Tibial nerve (tissue), 4 donors: ENCODE data around the gene ANO8.

Experiments used
- CTCF ChIP-seq, 5 experiments: fragments of 200-600 bp in 3 of 5; fragments of 450-650 bp in 2 of 5; sonication (generic) in 3 of 5; IDR thresholded peaks; one replicate each; pipeline ENCODE4 v1.5.1; 2016 to 2019; ENCODE audit warnings: antibody characterized with exemption in 5 of 5, mild to moderate bottlenecking in 3 of 5, moderate library complexity in 2 of 5
- EP300 ChIP-seq, 2 donors: sonication (generic); formaldehyde crosslinking; IDR thresholded peaks; one replicate each; pipeline ENCODE4 v1.6.1; 2017; ENCODE audit warnings: antibody characterized with exemption in 2 of 2, mild to moderate bottlenecking in 1 of 2

GRCh38 chr19:17286752-17287151, 47.9 kb downstream of the ANO8 start:
- TF ChIP-seq CTCF (IDR thresholded peaks at IDR 0.05): no peak
- no peak for TF ChIP-seq EP300 (IDR thresholded peaks at IDR 0.05)
